Measurements from ENCODE around the gene UBQLNL.

- TF ChIP-seq, protein P1, sequence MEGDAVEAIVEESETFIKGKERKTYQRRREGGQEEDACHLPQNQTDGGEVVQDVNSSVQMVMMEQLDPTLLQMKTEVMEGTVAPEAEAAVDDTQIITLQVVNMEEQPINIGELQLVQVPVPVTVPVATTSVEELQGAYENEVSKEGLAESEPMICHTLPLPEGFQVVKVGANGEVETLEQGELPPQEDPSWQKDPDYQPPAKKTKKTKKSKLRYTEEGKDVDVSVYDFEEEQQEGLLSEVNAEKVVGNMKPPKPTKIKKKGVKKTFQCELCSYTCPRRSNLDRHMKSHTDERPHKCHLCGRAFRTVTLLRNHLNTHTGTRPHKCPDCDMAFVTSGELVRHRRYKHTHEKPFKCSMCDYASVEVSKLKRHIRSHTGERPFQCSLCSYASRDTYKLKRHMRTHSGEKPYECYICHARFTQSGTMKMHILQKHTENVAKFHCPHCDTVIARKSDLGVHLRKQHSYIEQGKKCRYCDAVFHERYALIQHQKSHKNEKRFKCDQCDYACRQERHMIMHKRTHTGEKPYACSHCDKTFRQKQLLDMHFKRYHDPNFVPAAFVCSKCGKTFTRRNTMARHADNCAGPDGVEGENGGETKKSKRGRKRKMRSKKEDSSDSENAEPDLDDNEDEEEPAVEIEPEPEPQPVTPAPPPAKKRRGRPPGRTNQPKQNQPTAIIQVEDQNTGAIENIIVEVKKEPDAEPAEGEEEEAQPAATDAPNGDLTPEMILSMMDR (IDR thresholded peaks at IDR 0.05): no peak
- TF ChIP-seq POLR2A (IDR thresholded peaks at IDR 0.05): no peak
Observed at GRCh38 chr11:5507177-5507932, 9.1 kb downstream of the UBQLNL start.

Measured in testis (tissue), 2 donors.